ENCODE measurements around the gene PRDM16. TPM values are rescaled to one million over a fixed set of nuclear protein-coding genes. Genes with fewer than 3 reads are reported as not detected.

PRDM16 gene
- total RNA-seq, 1 donor from 2014 or later: 0.43 TPM

DNA sequence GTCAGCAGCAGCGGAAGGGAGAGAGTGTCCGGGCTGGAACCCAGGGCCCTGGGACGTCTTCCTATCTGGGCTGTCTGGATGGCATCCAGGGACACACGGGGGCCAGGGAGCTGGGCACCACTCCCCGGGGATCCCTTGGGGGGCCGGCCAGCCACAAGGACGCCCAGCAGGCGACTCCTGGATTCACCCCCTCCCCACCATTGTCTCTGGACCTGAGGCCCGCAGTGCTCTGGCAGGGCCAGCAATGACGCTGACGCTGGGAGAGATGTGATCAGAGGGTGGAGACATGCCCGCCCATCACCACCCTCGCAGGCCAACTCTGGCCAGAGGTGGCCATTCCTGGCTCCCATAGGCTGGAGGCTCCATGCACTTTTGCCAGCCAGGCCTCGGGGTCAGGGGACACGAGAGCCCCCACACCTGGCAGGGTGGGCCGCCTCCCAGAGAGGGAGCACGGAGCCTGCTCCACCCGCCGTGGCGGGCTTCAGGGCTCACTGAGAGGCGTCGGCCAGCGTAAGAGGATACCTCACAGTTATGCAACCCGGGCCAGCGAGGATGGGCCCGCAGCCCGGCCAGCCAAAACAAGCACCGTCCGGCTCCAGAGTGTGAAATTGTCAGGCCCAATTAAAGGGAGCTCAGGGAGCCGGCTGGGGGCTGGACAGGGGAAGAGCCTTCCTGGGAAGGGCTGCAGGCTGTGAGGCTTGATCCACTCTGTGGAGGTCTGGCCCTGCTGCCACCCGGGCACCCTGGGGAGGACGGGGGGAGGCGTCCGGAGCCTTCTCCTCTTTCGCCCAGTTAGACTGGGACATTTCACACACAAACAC is 37.4 kb upstream of the PRDM16 start:
- Mint-ChIP-seq H3K4me1 (ENCODE audit: low read depth, unreplicated experiment) (no peaks in the 10 kb centered on the region), H3K36me3 (ENCODE audit: low read depth, unreplicated experiment) (no peaks in the 10 kb centered on the region), H3K27ac (ENCODE audit: unreplicated experiment) (no peak overlapping the region), H3K9me3 (ENCODE audit: unreplicated experiment) (no peaks in the 10 kb centered on the region), H3K27me3 (ENCODE audit: low read depth, unreplicated experiment) (peaks cover 51% of the 10 kb centered on the region), H3K4me3 (ENCODE audit: unreplicated experiment) (no peak overlapping the region)
- Histone ChIP-seq H3K9ac (ENCODE audit: low read length) (no peak overlapping the region), H3K4me3 (ENCODE audit: insufficient read depth, low read depth, low read length) (no peak overlapping the region), H2AFZ (ENCODE audit: low read depth, low read length) (no peak overlapping the region), H3K27me3 (ENCODE audit: insufficient read depth, low read length) (no peaks in the 10 kb centered on the region), H4K20me1 (ENCODE audit: insufficient read depth, low read length) (no peaks in the 10 kb centered on the region), H3K36me3 (ENCODE audit: insufficient read depth, low read length) (no peaks in the 10 kb centered on the region), H3K27ac (ENCODE audit: low read depth, low read length) (no peak overlapping the region), H3K9me3 (ENCODE audit: insufficient read depth, low read depth, low read length) (peaks cover under 1% of the 10 kb centered on the region), H3K4me2 (ENCODE audit: low read length) (no peak overlapping the region), H3K4me1 (ENCODE audit: insufficient read depth, low read length) (no peaks in the 10 kb centered on the region), H3K79me2 (ENCODE audit: insufficient read depth, low read length) (no peaks in the 10 kb centered on the region)
- no peak for TF ChIP-seq EZH2 (IDR thresholded peaks at IDR 0.05; ENCODE audit: insufficient read depth, low read length)
- TF ChIP-seq, protein P1, sequence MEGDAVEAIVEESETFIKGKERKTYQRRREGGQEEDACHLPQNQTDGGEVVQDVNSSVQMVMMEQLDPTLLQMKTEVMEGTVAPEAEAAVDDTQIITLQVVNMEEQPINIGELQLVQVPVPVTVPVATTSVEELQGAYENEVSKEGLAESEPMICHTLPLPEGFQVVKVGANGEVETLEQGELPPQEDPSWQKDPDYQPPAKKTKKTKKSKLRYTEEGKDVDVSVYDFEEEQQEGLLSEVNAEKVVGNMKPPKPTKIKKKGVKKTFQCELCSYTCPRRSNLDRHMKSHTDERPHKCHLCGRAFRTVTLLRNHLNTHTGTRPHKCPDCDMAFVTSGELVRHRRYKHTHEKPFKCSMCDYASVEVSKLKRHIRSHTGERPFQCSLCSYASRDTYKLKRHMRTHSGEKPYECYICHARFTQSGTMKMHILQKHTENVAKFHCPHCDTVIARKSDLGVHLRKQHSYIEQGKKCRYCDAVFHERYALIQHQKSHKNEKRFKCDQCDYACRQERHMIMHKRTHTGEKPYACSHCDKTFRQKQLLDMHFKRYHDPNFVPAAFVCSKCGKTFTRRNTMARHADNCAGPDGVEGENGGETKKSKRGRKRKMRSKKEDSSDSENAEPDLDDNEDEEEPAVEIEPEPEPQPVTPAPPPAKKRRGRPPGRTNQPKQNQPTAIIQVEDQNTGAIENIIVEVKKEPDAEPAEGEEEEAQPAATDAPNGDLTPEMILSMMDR (IDR thresholded peaks at IDR 0.05; ENCODE audit: insufficient read depth, low read depth, low read length): no peak
- DNase-seq (ENCODE audit: low read depth) (no peak), FAIRE-seq (no peak)

DNA sequence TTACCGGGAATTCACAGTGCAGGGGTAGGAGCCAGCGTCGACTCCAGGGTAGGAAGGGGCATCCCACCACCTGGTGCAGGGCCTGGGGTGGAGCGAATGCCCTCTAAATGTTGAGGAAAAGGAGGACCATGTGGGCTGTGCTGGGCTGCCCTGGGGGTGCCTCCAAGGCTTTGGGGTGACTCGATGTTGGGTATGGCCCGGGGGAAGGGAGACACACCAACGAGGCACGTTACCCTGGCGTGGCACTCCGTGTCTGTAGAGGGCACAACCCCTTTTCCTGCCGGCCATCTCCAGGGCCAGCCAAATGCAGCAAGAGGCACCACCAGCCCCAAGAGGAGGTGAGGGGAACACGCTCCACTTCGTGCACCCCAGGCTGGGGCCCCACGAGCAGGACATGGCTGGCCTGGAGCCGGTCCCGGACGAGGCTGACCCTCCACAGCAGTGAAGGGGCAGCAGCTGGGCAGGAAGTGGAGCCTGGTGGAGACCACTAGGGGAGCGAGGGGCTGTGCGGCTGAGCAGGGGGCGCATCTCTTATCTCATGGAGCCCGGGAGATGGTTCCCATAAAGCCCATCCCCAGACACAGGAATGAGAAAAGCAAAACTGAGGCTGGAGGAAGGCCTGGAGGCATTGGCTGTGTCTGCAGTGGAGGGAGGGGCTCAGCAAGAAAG is 36.5 kb upstream of the PRDM16 start:
- Histone ChIP-seq H3K27me3 (ENCODE audit: insufficient read depth, low read length) (no peaks in the 10 kb centered on the region), H3K9ac (ENCODE audit: low read length) (no peak overlapping the region), H3K79me2 (ENCODE audit: insufficient read depth, low read length) (no peaks in the 10 kb centered on the region), H3K36me3 (ENCODE audit: insufficient read depth, low read length) (no peaks in the 10 kb centered on the region), H3K4me2 (ENCODE audit: low read length) (no peak overlapping the region), H4K20me1 (ENCODE audit: insufficient read depth, low read length) (no peaks in the 10 kb centered on the region), H3K27ac (ENCODE audit: low read depth, low read length) (no peak overlapping the region), H3K4me3 (ENCODE audit: insufficient read depth, low read depth, low read length) (no peak overlapping the region), H3K9me3 (ENCODE audit: insufficient read depth, low read depth, low read length) (no peaks in the 10 kb centered on the region), H2AFZ (ENCODE audit: low read depth, low read length) (no peak overlapping the region), H3K4me1 (ENCODE audit: insufficient read depth, low read length) (no peaks in the 10 kb centered on the region)
- no peaks in the 10 kb centered on the region for H3K4me1 Mint-ChIP-seq (ENCODE audit: low read depth, unreplicated experiment)
- H3K36me3 Mint-ChIP-seq (ENCODE audit: low read depth, unreplicated experiment): no peaks in the 10 kb centered on the region
- H3K4me3 Mint-ChIP-seq (ENCODE audit: unreplicated experiment): no peak overlapping the region
- TF ChIP-seq, protein P1 (IDR thresholded peaks at IDR 0.05; ENCODE audit: insufficient read depth, low read depth, low read length): no peak
- no peak for TF ChIP-seq EZH2 (IDR thresholded peaks at IDR 0.05; ENCODE audit: insufficient read depth, low read length)
- H3K9me3 Mint-ChIP-seq (ENCODE audit: unreplicated experiment): no peaks in the 10 kb centered on the region
- H3K27me3 Mint-ChIP-seq (ENCODE audit: low read depth, unreplicated experiment): peaks cover 53% of the 10 kb centered on the region
- H3K27ac Mint-ChIP-seq (ENCODE audit: unreplicated experiment): no peak overlapping the region
- FAIRE-seq: no peak
- DNase-seq (ENCODE audit: low read depth): no peak

Data from astrocyte (in vitro differentiated cells and primary cell).